GM19240 (cell line): ENCODE measurements around the gene LEMD3.

Experiments
- DNase-seq: peaks from one replicate; pipeline ENCODE4 v3.0.0; 2011; ENCODE audit warnings: low spot score; ENCODE audit not compliant: insufficient read length

The LEMD3 gene

GRCh38 chr12:65204886-65205525 lies 35.6 kb downstream of the LEMD3 start:
- no peak for DNase-seq

- DNase-seq: no peak
Measured at GRCh38 chr12:65205886-65206285, 36.5 kb downstream of the LEMD3 start.

GRCh38 chr12:65208125-65208524 lies 38.7 kb downstream of the LEMD3 start:
- no peak for DNase-seq

DNA sequence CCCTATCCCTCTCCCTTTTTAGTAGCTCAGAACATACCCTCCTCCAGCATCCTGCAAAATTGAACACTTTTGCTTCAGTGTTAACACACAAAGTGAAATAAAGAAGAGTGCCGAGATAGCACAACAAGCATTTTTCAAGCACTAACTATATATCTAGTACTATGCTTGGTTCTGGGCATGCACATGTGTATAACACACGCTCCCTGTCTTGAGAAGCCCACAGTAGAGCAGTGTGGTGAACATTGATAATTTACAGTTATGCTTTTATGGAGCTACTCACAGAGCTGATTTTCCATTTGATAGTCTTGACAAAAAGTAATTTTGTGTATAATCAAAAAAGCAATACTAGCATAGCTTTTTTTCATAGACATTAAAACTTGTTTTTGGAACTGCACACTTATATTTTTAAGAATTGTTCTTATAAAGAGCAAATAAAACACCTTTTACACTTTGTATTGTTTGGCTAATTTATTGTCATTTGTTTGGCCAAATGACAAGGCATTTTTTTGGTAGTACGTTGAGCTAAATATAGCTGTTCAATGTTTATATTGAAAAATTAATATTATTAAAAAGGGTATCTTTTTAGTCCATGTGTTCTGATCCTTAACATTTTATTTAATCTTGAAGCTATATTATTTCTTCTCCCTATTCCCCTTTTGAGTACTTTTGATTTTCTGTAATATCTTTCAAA lies 39.7 kb downstream of the LEMD3 start:
- no peak for DNase-seq

DNA sequence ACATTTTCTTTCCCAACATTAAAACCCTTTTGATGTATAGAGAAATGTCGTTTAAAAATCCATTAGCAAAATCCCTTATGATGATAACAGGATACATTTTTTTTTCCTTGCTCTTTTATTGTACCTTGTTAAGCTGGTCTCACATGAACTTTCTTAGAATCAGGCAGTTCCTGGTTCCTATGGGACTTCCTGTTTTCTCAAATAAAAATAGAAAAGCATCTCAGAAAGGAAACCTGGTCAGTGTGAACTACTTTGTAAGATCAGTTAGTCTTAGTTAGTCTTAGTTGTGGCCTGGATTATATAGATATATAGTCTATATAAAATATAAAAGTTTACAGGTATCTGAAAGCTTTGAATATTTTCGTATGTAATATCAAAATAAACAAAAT lies 40.3 kb downstream of the LEMD3 start:
- DNase-seq: no peak

DNA sequence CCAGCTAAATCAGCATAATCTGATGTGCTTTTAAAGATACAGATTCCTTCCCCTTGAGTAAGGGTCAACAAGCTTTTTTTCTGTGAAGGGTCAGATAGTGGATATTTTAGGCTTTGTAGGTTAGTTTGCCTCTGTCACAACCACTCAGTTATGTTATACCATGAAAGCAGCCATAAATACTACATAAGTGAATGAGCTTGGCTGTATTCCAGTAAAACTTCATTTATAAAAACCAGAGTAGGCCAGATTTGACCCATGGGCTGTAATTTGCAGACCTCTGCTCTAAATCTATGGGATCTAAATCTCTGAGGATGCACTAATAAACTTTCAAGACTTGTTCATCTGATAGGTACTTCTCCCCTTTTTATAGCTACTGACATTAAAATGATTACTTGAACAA lies 47.7 kb downstream of the LEMD3 start:
- no peak for DNase-seq

DNA sequence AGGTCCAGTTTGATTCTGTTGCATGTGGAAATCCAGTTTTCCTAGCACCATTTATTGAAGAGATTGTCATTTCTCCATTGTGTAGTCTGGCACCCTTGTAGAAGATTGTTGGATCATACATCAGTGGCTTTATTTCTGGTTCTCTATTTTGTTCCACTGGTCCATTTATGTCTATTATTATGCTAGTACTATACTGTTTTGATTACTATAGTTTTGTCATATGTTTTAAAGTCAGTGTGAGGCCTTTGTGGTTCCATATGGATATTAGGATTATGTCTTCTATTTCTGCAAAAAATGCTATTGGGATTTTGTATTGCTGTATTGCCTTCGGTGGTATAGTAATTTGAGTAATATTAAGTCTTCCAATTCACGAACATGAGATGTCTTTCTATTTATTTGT lies 51.4 kb downstream of the LEMD3 start:
- DNase-seq: no peak

- no peak for DNase-seq
Measured at GRCh38 chr12:65229441-65229840, 60.1 kb downstream of the LEMD3 start.

DNA sequence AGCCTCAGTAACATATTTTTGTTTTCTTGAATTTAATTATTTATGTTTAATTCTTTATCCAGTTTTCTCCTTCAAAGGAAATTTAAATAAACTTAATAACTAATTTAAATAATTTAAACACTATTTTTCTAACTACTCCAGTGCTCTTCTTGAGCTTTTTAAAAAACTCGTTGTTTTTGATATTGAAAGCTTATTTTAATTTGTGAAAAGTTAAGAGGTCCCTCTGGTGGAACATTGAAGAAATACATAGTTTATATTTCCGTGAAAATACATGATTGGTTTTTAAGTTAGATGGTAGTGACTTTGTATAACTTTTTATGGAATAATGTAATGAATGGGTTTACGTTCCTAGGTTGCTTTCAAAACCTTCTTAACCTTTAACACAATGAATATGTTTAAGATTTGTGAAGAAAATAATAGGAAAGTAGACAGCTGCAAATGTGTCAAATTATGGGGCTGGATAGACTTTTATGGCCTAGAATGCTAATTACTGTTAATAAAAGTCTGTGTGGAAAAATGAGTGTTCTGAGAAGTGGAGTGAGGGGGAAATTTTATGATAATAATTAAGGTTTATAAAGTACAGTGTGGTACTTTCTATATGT lies 63.2 kb downstream of the LEMD3 start:
- DNase-seq: no peak

DNA sequence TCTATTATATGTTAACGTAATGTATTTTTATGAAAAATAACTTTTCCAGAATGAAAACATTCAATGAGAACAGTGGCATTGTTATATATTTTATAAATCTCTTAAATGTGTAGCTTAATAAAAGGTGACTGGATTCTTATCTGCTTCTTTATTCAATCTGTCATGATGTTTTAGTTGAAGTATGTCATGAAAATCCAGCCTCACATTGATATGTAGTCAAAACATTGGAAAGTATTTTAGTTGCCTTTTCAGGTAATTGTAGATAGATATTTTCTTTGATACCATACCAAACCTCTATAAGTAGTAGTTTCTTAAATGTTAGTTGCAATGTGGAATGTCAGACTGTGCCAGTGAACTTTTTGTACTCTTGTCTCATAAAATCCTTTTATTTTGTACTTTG lies 67.8 kb downstream of the LEMD3 start:
- no peak for DNase-seq

- no peak for DNase-seq
Measured at GRCh38 chr12:65238609-65239008, 69.2 kb downstream of the LEMD3 start.

- DNase-seq: no peak
Measured at GRCh38 chr12:65248656-65249633, 79.6 kb downstream of the LEMD3 start.

DNA sequence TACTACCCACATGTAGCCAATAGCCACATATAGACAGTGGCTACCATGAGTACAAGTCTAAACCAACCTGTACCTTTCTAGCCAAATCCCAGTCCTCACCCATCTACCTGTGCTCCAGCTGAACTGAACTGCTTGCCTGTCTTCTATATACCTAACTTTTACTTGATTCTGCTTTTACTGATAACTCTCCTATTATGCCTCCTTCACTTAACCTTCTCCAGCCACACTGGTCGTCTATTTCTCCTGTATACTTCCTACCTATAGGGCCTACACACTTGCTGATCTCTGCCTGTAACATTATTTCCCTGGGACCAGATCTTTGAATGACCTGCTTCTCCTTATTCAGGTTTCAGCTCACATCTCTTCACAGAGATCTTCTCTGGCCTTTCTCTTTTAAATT lies 83.1 kb downstream of the LEMD3 start:
- no peak for DNase-seq

GRCh38 chr12:65257986-65258385 lies 88.6 kb downstream of the LEMD3 start:
- no peak for DNase-seq

DNA sequence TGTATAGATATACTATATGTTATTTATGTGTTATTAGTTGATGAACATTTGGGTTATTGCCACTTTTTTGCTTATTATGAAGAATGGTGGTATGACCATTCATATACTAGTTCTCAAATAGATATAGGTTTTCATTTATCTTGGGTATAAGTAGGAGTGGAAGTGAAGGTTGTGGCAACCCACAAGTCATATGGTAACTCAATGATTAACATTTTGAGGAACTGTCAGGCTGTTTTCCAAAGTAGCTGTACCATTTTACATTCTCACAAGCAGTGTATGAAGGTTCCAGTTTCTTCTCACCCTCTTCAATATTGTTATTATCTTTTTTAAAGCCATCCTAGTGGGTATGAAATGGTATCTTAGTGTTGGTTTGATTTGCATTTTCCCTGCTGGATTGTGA lies 90.1 kb downstream of the LEMD3 start:
- no peak for DNase-seq

DNA sequence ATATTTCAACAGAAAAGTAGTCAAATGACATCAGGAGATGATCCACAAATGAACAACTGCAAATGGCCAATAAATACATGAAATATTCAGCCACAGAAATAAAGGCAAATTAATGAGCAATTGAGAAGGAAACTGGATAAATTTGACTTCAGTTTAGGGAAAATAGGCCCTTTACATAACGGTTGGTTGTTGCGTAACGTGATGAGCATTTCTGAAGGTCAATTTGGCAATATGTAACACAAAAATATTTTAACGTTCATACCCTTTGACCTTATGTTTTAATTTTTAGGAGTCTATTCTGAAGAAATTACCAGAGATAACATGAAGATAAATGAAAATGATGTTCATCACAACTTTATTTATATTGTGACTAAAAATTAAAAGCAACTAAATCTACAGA lies 94.4 kb downstream of the LEMD3 start:
- no peak for DNase-seq

GRCh38 chr12:65266408-65266807 lies 97.0 kb downstream of the LEMD3 start:
- no peak for DNase-seq

DNA sequence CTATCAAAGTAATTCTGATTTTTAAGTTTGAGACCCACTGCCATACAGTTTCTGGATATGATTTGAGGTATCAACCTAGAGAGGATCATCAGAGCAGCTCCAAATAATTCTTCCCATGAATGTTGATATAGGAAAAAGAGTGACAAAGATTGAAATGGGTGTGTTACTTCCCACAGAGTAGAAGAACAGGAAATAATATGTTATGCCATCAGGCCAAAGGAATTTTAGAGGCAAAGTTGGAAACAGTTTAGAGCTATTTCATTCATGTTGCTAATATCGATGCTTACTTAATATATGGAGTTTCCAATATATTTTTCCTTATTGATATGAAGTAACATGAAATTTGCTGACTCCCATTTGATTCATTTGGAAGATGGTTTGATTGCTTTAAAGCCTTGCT lies 100.2 kb downstream of the LEMD3 start:
- no peak for DNase-seq

DNA sequence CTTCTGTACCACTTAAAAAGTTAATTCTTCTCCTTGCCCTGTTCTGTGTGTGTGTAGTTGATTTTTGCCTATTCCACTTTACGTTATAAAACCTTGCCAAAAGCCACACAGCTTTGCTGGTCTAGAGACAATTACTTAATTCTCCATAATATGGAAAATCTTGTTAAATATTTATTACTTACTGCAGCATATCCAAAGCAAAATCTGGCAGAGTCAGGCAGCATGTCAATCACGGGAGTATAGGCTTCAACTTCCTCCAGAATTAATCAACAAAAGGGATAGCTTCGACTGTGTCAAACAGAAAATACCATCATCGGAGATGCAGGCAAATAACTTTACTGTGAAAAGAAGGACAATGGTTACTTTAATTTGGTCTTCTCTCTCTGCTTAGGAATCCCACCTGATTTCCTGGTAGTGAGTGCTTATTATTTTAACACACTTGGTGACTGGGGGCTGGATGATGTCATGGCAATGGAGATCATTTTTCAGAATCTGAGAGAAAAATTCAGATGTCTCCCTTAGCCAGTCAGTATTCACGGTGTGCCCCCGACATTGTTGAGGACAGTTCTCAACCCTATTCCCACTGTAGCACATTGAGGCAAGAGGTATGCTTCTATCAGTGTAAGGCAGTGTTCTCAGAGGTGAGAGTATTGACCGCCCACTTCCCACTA lies 105.4 kb downstream of the LEMD3 start:
- DNase-seq: no peak

DNA sequence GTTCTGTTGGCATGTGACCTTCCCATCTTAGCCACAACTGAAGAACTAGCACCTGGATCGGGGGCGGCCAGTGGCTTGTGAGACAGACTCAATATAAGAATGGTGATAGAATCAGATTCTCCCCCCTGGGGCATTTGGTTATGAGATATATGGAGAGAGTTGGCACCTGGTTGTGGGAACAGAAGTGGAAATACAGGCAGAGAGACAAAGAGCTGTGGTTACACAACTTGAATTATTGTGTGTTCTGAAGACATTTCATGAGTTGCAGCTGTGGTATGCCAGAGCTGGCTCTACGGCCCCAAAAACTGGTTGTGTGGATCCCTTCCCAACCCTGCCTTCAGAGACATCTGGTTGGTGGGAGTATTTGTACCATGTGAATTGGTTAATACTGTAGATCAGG lies 106.2 kb downstream of the LEMD3 start:
- DNase-seq: no peak

DNA sequence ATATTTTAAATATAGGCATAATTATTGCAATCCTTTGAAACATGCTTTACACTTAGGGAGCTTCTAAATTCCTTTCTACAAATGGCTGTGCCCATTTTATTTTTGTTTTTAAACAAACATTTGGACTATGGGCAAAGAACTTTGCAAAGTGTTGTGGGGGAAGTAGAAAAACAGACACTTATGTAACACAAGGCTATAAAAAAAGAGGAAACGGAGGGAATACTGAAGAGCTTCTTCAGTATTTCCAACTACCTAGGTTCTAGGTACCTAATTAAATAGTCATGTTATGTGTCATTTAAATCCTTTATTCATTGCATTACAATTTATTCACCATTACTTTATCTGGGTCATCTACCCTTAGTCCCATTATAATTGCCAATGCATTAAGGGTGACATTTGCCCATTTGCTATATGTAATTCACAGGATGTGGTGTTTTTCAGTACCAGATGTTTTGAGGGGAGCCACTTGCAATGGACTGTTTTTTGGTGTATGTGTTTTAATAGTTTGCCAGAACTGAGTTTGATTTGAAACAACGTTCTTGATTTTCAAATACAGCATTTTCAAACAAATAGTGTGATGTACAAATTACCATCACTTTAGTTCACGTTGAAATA lies 107.6 kb downstream of the LEMD3 start:
- no peak for DNase-seq
